Glutamatergic neuron (in vitro differentiated cells): ENCODE data around the gene UQCC3. TPM values are rescaled to one million over a fixed set of nuclear protein-coding genes. Genes with fewer than 3 reads are reported as not detected.
A peak's percentile ranks its signal among the peaks of the same experiment; 100 is the strongest.

Source experiments
- DNase-seq: peaks from one replicate; pipeline ENCODE4 v3.0.0; 2022
- H3K27ac Mint-ChIP-seq: one replicate; pipeline ENCODE4 v1.8.0; 2020; ENCODE audit warnings: mild to moderate bottlenecking, mixed read lengths, inconsistent platforms; ENCODE audit not compliant: unreplicated experiment
- H3K27me3 Mint-ChIP-seq: one replicate; pipeline ENCODE4 v1.8.0; 2020; ENCODE audit warnings: mild to moderate bottlenecking, moderate library complexity, mixed read lengths, inconsistent platforms; ENCODE audit not compliant: unreplicated experiment
- H3K36me3 Mint-ChIP-seq: one replicate; pipeline ENCODE4 v1.8.0; 2020; ENCODE audit warnings: mild to moderate bottlenecking, mixed read lengths, inconsistent platforms; ENCODE audit not compliant: unreplicated experiment
- H3K4me1 Mint-ChIP-seq: one replicate; pipeline ENCODE4 v1.8.0; 2020; ENCODE audit warnings: mild to moderate bottlenecking, low read depth, mixed read lengths, inconsistent platforms; ENCODE audit not compliant: unreplicated experiment
- H3K4me3 Mint-ChIP-seq: one replicate; pipeline ENCODE4 v1.8.0; 2020; ENCODE audit warnings: mild to moderate bottlenecking, mixed read lengths, inconsistent platforms; ENCODE audit not compliant: unreplicated experiment
- H3K9me3 Mint-ChIP-seq: one replicate; pipeline ENCODE4 v1.8.0; 2020; ENCODE audit warnings: mild to moderate bottlenecking, moderate library complexity, mixed read lengths, inconsistent platforms; ENCODE audit not compliant: unreplicated experiment
- total RNA-seq: library from RNA; stranded (reverse); fragmentation: NEBNext Ultra II Directional; extraction: Animal tissue kit (Norgen Biotek cat#: 25700); gene quantifications from one replicate; pipeline ENCODE4 v1.2.1, GENCODE V29; 2021; ENCODE audit not compliant: unreplicated experiment
- TF ChIP-seq, protein P1 (sequence below): fragments of 200-600 bp; sonication (generic); IDR thresholded peaks from one replicate; pipeline ENCODE4 v1.5.0; 2021; ENCODE audit not compliant: partially characterized antibody, unreplicated experiment

UQCC3 gene
- total RNA-seq, 1 donor from 2014 or later: 5.7 TPM

DNA sequence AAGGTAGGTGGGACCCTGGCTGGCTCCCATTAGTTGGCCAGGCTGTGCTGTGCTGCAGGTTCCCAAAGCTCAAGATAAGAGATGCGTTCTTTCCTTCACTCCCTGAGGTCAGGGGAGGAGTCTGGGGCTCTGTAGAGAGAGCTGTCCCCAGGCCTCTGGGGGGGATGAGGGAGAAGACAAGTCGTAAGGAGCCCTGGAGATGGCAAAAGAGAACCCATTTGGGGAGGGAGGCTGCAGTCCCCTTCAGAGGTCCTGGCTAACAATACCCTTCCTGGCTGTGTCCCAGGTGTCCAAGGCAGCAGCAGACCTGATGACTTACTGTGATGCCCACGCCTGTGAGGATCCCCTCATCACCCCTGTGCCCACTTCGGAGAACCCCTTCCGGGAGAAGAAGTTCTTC is 36.9 kb downstream of the UQCC3 start:
- TF ChIP-seq, protein P1, sequence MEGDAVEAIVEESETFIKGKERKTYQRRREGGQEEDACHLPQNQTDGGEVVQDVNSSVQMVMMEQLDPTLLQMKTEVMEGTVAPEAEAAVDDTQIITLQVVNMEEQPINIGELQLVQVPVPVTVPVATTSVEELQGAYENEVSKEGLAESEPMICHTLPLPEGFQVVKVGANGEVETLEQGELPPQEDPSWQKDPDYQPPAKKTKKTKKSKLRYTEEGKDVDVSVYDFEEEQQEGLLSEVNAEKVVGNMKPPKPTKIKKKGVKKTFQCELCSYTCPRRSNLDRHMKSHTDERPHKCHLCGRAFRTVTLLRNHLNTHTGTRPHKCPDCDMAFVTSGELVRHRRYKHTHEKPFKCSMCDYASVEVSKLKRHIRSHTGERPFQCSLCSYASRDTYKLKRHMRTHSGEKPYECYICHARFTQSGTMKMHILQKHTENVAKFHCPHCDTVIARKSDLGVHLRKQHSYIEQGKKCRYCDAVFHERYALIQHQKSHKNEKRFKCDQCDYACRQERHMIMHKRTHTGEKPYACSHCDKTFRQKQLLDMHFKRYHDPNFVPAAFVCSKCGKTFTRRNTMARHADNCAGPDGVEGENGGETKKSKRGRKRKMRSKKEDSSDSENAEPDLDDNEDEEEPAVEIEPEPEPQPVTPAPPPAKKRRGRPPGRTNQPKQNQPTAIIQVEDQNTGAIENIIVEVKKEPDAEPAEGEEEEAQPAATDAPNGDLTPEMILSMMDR: no peak
- H3K4me3 Mint-ChIP-seq: peak overlapping the region; percentile 98
- peaks cover 17% of the 10 kb centered on the region for H3K27me3 Mint-ChIP-seq
- DNase-seq: no peak
- H3K9me3 Mint-ChIP-seq: peaks cover 25% of the 10 kb centered on the region
- H3K27ac Mint-ChIP-seq: peak overlapping the region; percentile 99
- H3K4me1 Mint-ChIP-seq: peaks cover 8% of the 10 kb centered on the region
- no peaks in the 10 kb centered on the region for H3K36me3 Mint-ChIP-seq

- peak overlapping the region; percentile 99 for H3K27ac Mint-ChIP-seq
- H3K9me3 Mint-ChIP-seq: peaks cover 28% of the 10 kb centered on the region
- H3K4me1 Mint-ChIP-seq: peaks cover 8% of the 10 kb centered on the region
- DNase-seq: peak; percentile 29
- H3K4me3 Mint-ChIP-seq: peak overlapping the region; percentile 98
- TF ChIP-seq, protein P1: no peak
- H3K27me3 Mint-ChIP-seq: peaks cover 17% of the 10 kb centered on the region
- H3K36me3 Mint-ChIP-seq: no peaks in the 10 kb centered on the region
These were observed 37.3 kb downstream of the UQCC3 start for GRCh38 chr11:62708793-62709192.

DNA sequence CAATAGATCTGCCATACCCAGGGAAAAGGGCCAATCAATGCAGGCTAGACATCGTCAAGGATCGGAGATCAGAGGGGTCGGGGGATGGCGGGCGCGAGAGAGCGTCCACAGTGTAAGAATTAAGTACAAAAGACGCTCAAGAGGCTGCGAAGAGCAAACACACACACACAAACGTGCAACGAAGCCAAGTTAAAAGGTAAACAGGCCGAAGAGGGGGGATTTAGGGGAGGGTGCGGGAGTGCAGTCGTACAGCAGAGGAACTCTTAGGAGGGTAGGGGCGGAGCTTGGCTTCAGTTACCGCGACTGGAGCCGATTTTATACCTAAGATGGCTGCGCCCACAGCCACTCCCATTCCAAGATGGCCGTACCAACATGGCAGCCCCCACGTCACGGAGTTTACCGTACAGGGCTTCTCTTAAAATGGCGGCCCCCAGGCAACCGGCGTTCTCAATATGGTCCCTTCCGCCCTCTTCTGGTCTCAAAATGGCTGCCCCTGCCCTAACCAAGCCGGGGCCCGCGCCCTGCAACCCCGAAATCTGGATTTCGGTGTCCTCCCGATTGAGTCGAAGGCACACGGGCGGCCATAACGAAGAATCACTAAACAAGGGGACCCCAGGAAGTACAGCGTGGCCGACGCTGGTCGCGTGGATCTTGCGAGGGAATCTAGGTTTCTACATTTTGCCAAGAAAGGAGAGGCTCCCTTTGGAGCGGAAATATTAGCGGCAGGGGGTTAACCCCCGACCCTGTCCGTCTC is 38.0 kb downstream of the UQCC3 start:
- Mint-ChIP-seq H3K36me3 (no peaks in the 10 kb centered on the region), H3K4me1 (peaks cover 8% of the 10 kb centered on the region), H3K4me3 (peak overlapping the region; percentile 98), H3K27me3 (peaks cover 17% of the 10 kb centered on the region), H3K9me3 (peaks cover 28% of the 10 kb centered on the region), H3K27ac (peak overlapping the region; percentile 99)
- TF ChIP-seq, protein P1: no peak
- peak; percentile 91 for DNase-seq

DNA sequence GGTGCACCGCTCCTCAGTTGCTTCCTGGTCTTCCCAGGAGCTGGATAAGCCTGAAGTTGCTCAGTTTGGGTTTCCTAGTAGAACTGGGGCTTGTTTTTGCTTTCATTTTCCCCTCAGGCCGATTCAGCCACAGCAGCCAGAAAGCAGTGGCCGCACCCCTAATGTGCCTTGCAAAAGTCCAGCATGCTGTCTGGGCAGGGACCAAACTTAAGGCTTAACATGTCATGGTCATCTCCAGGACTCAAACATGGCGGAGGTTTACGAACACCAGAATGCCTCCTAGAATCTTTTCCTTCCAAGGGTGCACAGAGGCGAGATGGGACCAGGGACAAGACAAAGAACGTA is 38.5 kb downstream of the UQCC3 start:
- Mint-ChIP-seq H3K4me1 (peaks cover 8% of the 10 kb centered on the region), H3K27me3 (peaks cover 17% of the 10 kb centered on the region), H3K9me3 (peaks cover 28% of the 10 kb centered on the region), H3K4me3 (peak overlapping the region; percentile 98), H3K27ac (peak overlapping the region; percentile 99), H3K36me3 (no peaks in the 10 kb centered on the region)
- TF ChIP-seq, protein P1: no peak
- no peak for DNase-seq

DNA sequence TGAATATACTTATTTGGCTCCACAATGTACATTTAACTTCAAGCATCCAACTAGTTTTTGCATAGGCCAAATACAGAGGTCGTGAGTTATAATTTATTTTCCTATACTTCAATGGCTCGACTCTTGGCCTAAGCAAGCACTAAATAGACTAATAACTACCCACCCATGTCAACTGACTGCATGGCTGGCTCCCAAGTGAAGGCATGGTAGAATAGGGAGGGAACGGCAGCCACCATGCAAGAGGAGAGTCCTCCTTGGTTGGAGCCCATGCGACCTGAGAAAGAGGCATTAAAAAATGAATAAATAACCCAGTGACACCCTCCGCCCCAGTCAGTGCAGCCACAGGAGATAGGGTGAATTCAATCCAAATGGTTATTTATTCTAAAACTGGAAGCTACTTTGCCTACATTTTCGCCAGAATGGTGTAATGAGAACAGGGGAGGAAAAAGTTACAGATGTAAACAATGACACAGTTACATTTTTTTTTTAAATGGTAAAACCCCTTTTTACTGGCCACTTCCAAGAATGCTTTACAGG is 40.9 kb downstream of the UQCC3 start:
- TF ChIP-seq, protein P1: no peak
- H3K27me3 Mint-ChIP-seq: peaks cover 8% of the 10 kb centered on the region
- no peak overlapping the region for H3K4me3 Mint-ChIP-seq
- DNase-seq: no peak
- peak overlapping the region; percentile 8 for H3K27ac Mint-ChIP-seq
- peaks cover 13% of the 10 kb centered on the region for H3K9me3 Mint-ChIP-seq
- peaks cover 6% of the 10 kb centered on the region for H3K4me1 Mint-ChIP-seq
- H3K36me3 Mint-ChIP-seq: no peaks in the 10 kb centered on the region
